Measurements from ENCODE around the gene CCDC138. TPM values are rescaled to one million over a fixed set of nuclear protein-coding genes. Genes with fewer than 3 reads are reported as not detected.

Gene CCDC138
- total RNA-seq, 1 experiment from 2014 or later: 10.1 TPM

DNA sequence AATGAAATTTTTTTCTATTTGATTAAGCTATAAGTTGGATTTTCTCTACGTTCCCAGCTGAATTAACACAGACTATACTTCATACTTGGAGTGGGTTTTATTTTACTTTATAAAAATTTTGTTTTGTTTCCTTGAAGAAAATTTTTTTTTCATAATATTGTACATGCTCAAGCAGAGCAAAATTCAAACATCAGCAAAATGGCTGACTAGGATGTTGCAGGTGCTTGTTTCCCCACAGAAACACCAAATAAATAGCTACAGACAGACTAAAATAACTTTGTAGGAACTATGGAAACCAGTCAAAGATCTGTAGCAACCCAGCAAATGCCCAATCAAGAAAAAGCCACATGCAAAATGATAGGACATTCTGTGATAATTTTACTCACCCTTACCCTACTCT lies 82.3 kb downstream of the CCDC138 start:
- ChIA-PET CTCF (no interaction called here), POLR2A (no interaction called here)
- H3K9me3 ChIP-seq (ENCODE audit: control insufficient read depth, insufficient read depth, low read depth, low read length): 0 out of 2 replicates have a peak, but pooled peaks cover 5% of the 10 kb centered on the region
- no peak for ATAC-seq
- H3K4me3 ChIP-seq (ENCODE audit: low read depth in 2 of 2, low read length in 2 of 2): no peak overlapping the region
- intact Hi-C loops (cut with micrococcal nuclease; ENCODE audit: unreplicated experiment) (no loop called here), in situ Hi-C loops (cut with HindIII; ENCODE audit: low pct_unique_long_range_greater_than_20kb, low sequenced_read_pairs) (no loop called here)
- BruUV-seq (replicated peaks): no TSS peak
- H3K36me3 ChIP-seq (ENCODE audit: control insufficient read depth, insufficient read depth, low read length): no peaks in the 10 kb centered on the region; the same call in 1 of the 2 replicates
- no peak for TF ChIP-seq POLR2AphosphoS5 (IDR thresholded peaks at IDR 0.05; ENCODE audit: low read depth, low read length)
- TF ChIP-seq, protein P1, sequence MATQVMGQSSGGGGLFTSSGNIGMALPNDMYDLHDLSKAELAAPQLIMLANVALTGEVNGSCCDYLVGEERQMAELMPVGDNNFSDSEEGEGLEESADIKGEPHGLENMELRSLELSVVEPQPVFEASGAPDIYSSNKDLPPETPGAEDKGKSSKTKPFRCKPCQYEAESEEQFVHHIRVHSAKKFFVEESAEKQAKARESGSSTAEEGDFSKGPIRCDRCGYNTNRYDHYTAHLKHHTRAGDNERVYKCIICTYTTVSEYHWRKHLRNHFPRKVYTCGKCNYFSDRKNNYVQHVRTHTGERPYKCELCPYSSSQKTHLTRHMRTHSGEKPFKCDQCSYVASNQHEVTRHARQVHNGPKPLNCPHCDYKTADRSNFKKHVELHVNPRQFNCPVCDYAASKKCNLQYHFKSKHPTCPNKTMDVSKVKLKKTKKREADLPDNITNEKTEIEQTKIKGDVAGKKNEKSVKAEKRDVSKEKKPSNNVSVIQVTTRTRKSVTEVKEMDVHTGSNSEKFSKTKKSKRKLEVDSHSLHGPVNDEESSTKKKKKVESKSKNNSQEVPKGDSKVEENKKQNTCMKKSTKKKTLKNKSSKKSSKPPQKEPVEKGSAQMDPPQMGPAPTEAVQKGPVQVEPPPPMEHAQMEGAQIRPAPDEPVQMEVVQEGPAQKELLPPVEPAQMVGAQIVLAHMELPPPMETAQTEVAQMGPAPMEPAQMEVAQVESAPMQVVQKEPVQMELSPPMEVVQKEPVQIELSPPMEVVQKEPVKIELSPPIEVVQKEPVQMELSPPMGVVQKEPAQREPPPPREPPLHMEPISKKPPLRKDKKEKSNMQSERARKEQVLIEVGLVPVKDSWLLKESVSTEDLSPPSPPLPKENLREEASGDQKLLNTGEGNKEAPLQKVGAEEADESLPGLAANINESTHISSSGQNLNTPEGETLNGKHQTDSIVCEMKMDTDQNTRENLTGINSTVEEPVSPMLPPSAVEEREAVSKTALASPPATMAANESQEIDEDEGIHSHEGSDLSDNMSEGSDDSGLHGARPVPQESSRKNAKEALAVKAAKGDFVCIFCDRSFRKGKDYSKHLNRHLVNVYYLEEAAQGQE (IDR thresholded peaks at IDR 0.05; ENCODE audit: insufficient read depth in 1 of 2, low read depth in 2 of 2, low read length in 1 of 2): no peak
- TF ChIP-seq TCF7L2 (IDR thresholded peaks at IDR 0.05; ENCODE audit: low read depth, low read length): no peak
- TF ChIP-seq, protein P2, sequence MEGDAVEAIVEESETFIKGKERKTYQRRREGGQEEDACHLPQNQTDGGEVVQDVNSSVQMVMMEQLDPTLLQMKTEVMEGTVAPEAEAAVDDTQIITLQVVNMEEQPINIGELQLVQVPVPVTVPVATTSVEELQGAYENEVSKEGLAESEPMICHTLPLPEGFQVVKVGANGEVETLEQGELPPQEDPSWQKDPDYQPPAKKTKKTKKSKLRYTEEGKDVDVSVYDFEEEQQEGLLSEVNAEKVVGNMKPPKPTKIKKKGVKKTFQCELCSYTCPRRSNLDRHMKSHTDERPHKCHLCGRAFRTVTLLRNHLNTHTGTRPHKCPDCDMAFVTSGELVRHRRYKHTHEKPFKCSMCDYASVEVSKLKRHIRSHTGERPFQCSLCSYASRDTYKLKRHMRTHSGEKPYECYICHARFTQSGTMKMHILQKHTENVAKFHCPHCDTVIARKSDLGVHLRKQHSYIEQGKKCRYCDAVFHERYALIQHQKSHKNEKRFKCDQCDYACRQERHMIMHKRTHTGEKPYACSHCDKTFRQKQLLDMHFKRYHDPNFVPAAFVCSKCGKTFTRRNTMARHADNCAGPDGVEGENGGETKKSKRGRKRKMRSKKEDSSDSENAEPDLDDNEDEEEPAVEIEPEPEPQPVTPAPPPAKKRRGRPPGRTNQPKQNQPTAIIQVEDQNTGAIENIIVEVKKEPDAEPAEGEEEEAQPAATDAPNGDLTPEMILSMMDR (IDR thresholded peaks at IDR 0.05): no peak
- TF ChIP-seq SIN3A (IDR thresholded peaks at IDR 0.05; ENCODE audit: borderline replicate concordance, insufficient read depth, low read depth, low read length): no peak
- no peaks in the 10 kb centered on the region for H3K4me1 ChIP-seq (ENCODE audit: control insufficient read depth, insufficient read depth, low read length)
- no peak overlapping the region for H3K27ac ChIP-seq (ENCODE audit: low read length)
- no peaks in the 10 kb centered on the region for H3K27me3 ChIP-seq (ENCODE audit: control insufficient read depth, insufficient read depth, low read length)
- no peak for DNase-seq (ENCODE audit: low read depth, low spot score)

DNA sequence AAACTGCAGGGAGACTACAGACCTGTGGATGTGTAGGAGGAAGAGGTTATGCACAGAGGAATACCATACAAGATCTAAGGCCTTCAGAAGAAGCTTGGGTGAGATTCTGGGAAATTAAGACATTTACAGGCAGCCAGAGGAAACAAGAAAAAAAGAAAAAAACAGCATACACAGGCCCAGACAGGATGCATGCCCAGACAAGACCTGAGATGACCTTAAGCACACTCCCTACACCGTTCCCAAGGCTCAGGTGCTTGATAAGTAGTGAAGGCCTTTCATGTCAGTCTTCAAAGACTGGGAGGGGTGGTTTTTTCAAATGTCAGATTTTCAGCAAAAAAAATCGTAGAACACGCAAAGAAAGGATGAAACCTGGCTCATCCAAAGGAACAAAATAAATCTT lies 83.0 kb downstream of the CCDC138 start:
- Histone ChIP-seq H3K27me3 (ENCODE audit: control insufficient read depth, insufficient read depth, low read length) (no peaks in the 10 kb centered on the region), H3K36me3 (ENCODE audit: control insufficient read depth, insufficient read depth, low read length) (no peaks in the 10 kb centered on the region; the same call in 1 of the 2 replicates), H3K4me3 (ENCODE audit: low read depth in 2 of 2, low read length in 2 of 2) (no peak overlapping the region), H3K4me1 (ENCODE audit: control insufficient read depth, insufficient read depth, low read length) (no peaks in the 10 kb centered on the region), H3K9me3 (ENCODE audit: control insufficient read depth, insufficient read depth, low read depth, low read length) (0 out of 2 replicates have a peak, but pooled peaks cover 5% of the 10 kb centered on the region), H3K27ac (ENCODE audit: low read length) (no peak overlapping the region)
- ChIA-PET CTCF (no interaction called here), POLR2A (no interaction called here)
- intact Hi-C loops (cut with micrococcal nuclease; ENCODE audit: unreplicated experiment) (no loop called here), in situ Hi-C loops (cut with HindIII; ENCODE audit: low pct_unique_long_range_greater_than_20kb, low sequenced_read_pairs) (no loop called here)
- ATAC-seq: no peak
- DNase-seq (ENCODE audit: low read depth, low spot score): no peak
- no TSS peak for BruUV-seq (replicated peaks)
- TF ChIP-seq, protein P2 (IDR thresholded peaks at IDR 0.05): no peak
- TF ChIP-seq POLR2AphosphoS5 (IDR thresholded peaks at IDR 0.05; ENCODE audit: low read depth, low read length): no peak
- no peak for TF ChIP-seq SIN3A (IDR thresholded peaks at IDR 0.05; ENCODE audit: borderline replicate concordance, insufficient read depth, low read depth, low read length)
- no peak for TF ChIP-seq TCF7L2 (IDR thresholded peaks at IDR 0.05; ENCODE audit: low read depth, low read length)
- TF ChIP-seq, protein P1 (IDR thresholded peaks at IDR 0.05; ENCODE audit: insufficient read depth in 1 of 2, low read depth in 2 of 2, low read length in 1 of 2): no peak
